Measurements from ENCODE around the gene SPAG4.

The SPAG4 gene

DNA sequence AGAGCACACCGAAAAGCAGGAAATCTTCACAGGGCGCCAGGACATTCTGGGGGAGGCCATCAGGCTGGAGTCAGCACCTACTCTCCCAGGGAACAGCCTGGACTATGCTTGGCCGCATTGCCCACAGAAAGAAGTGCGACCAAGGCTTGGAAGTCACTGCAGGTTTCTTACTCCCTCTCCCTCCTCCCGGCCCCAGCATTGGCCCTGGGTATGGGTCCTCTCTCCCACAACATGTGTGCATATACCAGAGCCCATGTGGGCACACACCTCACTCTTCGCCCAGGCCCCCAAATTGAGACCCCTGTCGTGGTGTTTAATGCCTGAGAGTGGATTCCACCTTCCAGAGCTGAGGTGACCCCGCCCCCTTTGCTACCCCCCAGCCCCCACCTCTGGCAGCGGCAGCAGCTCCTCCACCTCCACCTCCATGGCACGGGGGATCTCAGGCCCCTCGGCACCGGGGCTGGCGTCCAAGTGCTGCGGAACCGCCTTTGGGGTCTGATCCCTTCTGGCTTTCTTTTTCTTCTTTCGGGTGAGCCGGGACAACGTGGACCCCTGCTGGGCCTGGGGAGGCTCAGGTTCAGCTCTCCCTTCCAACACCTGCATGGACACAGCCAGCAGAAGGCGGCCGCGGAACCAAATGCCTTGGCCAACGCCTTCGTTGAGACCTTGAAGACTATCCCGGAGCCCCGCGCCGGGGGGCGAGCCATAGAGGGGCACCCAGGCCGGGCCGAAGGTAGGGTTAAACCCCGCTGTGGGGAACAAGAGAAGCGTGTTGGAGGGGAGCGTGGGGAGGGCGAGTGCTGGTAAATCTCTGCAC, 15.2 kb upstream of the SPAG4 start:
- DNase-seq = no peak

DNA sequence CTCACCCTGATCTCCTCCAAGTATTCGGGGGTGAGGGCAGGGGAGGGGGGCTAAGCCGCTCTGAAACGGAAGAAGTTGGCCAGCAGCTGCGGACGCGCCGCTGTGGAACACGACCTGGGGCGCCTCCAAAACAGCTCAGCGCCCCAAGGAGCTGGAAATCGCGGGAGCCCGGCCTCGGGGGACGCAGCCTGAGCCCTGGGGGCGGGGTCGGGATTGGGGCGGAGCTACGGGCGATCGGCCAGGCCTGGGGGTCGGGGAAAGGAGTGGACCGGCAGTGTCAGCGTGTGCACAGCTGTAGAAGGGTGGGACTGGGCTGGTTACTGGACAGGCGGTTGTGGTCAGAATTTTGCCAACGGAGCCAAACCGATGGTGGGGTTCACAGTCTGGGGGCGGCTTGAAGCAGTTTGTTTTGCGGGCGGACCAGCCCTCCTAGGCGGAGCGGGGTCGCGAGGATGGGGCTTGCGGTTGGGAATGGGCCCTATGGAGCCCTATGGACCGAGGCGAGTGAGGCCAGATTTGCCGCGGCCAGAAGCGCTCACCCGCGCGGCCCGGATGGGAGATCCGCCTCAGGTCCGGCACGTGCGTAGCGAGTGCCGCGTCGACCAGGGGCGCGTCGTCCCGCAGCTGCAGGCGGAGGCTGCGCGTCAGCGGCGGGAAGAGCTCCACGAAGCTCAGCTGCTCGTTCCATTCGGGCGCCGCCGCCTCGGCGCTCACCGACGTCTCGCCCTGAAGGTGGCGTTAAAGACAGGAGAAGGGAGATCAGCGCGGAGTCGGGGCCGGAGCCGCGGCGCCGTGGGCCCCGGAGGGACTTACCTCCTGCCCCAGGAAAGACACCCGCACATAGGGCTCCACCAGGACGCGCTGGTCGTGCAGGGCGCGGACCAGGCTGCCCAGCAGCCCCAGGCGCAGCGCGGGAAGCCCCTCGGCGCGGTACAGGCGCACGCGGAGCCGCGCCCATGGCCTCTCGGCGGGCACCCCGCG, 14.3 kb upstream of the SPAG4 start:
- peak; percentile 59 to 68 for DNase-seq

DNA sequence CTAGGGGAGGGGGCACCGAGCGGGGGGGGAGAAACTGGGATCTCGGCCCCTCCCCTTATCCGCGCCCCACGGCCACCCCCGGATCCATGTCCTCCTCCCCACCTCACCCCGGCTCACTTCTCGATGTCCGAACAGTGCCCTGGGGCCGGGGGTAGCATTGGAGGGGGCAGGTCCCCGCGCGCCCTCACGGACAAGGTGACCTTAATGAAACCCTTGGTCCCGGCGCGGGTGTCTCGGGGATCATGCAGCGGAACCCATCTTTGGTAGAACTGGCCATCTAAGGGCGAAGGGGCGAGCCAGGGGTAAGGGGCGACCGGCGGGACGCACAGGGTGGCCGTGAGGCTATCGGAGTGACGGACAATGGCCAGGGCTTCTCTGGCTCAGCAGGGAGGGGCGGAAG, 13.6 kb upstream of the SPAG4 start:
- no peak for DNase-seq

DNA sequence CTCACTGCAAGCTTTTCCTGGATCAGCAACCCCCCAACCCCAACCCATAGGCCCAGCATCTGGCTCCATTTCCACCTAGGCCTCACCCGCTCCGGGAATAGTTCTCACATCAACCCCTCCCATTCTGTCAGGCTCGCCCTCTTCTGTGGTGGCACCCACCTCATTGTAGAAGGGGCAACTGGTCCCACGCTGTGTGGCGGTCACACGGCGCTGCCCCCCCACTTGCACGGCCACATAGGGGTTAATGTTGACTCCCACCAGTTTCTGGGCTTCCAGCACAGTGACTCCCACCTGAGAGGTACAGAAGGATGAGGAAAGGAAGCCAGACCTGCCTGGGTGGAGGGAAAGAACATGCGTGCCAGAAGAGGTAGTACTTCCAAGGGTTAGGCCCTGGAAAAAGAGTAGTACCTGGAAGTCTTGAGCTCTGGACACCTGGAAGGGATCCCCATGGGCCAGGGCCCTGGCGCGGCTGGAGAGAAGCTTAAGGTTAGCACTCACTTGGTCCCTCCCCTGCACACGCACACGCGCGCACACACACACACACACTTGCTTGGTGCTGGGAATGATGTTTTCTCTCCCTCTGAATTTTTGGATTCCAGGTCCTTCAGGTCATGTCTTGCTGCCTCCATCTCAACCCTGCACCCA, 12.7 kb upstream of the SPAG4 start:
- no peak for DNase-seq

DNA sequence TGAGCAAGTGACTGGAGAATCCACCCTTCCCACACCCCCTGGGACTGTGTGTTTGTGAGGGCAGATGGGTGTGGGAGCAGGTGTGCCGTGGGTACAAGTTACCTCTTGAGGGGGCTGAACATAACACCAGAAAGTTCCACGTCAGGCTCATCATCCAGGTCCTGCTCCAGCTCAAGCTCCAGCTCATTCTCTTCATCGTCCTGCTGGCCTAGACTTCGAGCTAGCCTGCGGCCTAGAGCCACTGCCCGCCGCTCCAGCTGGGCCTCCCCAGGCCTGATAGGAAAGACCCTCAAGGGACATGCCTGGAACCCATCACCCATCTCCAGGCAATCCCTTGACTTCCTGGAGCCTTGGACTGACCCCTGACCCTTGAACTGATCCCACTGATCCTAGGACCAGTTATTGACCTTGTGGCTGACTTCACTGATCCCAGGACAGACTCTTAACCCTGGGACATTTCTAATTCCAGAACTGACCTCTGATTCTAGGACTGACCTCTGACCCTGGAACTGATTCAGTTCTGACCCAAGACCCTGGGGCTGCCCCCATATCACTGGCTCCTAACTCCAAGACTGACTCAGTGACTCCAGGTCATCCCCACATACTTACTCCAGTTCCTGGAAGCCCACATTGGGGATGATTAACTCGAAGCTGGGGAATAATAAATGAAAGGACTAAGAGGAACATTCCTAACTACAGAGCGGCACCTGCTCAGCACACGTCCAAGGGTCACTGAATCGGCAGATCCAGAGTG, 11.8 kb upstream of the SPAG4 start:
- no peak for DNase-seq

DNA sequence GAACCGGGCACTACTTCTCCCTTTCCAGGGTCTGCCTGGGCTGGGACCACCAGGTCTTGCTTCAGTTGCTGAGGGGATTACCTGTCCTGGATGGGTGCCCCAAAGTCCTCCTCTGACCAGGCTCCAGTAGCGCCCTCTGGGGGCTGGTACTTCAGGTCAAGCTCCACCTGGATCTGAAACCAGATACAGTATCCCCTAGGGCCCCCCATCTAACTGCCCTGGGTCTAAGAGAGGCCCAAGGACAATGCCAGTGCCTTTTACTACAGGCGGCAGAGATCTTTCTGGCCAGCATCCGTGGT, 11.2 kb upstream of the SPAG4 start:
- no peak for DNase-seq

DNA sequence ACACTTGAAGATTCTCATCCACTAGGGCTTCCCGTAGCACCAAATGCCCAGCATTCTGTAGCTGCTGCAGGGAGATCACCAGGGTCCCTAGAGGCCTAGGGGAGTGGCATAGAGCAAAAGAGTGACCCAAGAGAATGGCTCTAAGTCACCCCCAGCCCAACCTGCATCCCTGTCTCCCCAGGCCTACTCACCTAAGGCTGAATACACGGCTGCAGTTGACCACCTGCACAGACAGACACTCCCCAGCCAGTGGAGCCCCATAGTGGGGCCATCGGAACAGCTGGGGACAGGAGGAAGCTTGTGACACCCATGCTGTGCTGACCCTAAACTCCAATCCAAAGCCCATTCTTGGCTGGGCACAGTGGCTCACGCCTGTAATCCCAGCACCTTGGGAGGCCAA, 9.5 kb upstream of the SPAG4 start:
- no peak for DNase-seq

DNA sequence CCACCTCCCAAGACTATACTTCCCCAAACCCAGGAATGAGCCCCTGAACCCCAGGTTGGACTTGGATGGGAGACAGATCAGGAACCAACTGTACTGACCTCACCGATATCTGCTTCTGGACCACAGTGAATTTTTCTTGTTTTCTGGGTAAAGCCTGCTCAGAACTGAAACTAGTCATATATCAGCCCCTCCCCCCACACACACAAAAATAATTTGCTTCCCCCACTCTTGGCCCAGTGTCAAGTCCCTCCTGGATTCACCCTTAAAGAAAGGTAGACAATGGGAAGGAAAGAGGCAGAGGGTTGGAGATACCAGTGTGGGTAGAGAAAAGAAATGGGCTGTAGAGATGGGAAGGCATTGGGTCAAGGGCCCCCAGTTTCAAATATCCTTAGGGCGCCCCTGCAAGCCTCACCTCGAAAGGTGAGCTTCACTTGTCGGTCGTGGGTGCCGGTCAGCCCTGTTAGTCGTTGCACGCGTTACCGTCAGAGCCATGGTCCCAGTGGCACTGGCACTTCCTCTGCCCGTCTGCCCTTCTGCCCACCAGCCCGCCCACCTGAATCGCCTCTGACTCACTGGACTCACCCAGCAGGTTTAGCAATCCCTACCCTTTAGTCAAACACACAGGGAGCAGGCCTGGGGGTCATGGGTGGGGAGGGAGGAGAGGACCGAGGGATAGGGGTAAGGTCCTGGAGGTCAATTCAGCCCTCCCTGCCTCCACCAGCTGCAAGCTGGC, 8.5 kb upstream of the SPAG4 start:
- DNase-seq = no peak

DNA sequence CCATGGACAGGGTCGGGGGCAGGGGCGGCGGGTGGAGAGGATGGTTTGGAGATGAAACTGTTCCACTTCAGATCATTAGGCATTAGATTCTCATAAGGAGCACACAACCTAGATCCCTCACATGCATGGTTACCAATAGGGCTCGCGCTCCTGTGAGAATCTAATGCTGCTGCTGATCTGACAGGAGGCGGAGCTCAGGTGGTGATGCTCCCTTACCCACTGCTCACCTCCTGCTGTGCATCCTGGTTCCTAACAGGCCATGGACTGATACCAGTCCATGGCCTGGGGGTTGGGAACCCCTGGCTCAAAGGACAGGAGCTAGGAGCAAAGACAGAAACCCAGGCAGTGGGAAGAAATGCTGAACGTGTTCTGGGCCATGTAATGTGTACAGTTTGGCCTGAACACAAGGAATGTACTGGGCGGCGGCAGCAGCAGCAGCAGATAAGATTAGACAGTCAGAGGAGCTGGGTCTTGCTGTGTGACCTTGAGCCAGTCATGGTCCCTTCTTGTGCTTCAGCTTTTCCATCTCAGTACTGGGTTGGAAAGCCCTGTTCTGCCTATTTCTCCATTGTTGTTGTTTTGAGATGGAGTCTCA, 4.7 kb upstream of the SPAG4 start:
- DNase-seq = no peak

DNA sequence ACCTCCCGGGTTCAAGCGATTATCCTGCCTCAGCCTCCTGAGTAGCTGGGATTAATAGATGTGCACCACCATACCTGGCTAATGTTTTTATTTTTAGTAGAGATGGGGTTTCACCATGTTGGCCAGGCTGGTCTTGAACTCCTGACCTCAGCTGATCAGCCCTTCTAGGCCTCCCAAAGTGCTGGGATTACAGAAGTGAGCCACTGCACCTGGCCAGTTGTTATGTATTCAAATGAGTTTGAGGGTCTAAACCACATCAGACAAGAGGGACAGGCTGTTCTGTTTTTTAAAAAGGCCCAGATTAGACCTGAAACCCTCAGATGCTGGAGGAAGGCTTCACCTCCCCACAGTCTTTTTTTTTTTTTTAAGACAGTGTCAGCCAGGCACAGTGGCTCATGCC, 4.1 kb upstream of the SPAG4 start:
- DNase-seq = no peak

DNA sequence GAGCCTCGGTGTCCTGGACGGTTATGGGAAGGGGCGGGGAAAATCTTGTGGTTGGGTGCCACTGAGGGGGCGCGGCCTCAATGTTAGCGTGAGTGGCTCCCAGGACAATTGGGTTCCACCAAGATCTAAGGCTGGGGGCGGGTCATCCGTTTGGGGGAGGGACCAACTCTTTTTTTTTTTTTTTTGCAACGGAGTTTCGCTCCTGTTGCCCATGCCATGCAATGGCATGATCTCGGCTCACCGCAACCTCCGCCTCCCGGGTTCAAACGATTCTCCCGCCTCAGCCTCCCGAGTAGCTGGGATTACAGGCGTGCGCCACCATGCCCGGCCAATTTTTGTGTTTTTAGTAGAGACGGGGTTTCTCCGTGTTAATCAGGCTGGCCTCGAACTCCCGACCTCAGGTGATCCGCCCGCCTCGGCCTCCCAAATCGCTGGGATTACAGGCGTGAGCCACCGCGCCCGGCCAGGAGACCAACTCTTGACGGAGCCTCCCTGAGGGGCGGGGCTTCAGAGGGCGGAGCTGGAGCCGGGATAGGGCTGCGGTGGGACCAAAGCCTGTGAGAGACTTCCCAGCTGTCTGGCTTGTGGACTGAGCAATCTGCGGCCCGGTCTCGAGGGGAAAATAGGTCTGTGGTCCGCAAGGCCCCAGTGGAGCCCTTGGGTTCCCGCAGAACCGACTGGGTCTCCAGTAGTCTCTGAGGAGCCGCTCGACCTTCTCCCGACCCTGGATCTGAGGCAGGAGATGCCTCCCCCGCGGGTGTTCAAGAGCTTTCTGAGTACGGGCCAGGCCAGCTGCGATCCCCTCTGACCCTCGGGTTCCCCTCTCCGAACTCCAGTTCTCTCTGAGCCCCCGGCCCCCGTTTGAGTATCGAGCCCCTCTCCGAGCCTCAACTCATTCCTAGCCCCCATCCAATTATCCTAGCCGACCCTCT, 1.1 kb downstream of the SPAG4 start:
- DNase-seq = peak; percentile 51 to 65

DNA sequence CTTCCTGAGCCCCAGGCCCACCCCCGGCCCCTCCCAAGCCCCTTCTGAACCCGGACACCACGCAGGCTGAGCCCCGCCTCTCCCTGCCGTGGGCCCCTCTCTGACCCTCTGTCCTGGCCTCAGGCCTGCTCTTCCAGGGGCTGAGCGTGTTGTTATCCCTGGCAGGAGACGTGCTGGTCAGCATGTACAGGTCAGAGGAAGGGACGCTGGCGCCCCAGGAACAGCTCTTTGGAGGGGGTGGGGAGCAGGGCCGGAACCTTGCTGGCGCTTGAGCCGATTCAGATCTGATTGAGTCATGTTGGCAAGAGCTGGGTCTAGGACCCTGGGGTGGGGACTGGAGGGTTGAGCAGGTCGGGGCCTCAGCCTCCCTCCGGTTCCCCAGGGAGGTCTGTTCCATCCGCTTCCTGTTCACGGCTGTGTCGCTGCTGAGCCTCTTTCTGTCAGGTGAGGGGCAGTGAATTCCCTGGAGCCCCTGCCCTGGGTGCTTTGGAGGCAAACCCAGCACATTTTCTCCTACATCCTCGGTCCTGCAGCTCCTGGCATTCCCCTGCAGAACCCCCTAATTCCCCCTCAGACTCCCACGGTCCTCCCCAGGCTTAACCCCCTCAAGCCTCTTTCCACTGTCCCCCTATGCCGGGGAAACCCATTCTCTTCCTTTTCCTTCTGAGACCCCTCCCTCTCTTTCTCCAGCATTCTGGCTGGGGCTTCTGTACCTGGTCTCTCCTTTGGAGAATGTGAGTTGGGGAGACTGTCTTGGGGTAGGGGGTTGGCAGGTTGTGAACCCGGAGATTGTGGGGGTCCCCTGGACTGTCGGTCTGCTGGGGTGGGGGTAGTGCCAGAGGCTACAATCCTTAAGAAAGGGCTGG, 2.0 kb downstream of the SPAG4 start:
- DNase-seq = peak; percentile 23 to 25

DNA sequence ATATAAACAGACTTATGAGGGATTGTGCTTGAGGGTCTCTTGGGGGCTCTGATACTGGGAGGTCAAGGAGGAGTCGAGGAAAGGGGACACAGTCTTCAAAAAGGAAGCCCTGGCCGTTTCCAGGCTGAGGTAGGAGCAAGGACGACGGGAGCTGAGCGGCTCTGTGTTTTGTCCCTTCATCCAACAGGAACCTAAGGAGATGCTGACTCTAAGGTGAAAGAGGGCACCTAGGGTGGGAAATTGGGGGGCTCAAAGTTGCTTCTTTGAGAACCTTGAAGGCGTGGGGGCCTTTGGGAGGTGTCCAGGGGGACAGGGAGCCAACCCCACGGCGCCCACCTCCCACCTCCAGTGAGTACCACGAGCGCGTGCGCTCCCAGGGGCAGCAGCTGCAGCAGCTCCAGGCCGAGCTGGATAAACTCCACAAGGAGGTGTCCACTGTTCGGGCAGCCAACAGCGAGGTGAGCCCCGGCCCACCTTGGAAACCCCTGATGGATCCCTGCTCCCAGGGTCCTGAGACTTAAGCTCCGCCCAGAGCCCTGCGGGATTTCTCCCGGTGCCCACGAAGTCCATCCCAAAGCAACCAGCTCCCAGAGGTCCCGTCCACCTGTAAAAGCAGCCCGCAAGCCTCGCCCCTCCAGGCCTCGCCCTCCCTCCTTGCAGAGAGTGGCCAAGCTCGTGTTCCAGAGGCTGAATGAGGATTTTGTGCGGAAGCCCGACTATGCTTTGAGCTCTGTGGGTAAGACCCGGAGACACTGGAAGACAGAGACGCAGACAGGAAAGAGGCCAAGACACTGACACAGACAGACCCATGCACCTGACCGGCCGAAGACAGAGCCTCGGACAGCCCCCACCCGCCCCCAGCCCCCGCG, 2.9 kb downstream of the SPAG4 start:
- DNase-seq = no peak

DNA sequence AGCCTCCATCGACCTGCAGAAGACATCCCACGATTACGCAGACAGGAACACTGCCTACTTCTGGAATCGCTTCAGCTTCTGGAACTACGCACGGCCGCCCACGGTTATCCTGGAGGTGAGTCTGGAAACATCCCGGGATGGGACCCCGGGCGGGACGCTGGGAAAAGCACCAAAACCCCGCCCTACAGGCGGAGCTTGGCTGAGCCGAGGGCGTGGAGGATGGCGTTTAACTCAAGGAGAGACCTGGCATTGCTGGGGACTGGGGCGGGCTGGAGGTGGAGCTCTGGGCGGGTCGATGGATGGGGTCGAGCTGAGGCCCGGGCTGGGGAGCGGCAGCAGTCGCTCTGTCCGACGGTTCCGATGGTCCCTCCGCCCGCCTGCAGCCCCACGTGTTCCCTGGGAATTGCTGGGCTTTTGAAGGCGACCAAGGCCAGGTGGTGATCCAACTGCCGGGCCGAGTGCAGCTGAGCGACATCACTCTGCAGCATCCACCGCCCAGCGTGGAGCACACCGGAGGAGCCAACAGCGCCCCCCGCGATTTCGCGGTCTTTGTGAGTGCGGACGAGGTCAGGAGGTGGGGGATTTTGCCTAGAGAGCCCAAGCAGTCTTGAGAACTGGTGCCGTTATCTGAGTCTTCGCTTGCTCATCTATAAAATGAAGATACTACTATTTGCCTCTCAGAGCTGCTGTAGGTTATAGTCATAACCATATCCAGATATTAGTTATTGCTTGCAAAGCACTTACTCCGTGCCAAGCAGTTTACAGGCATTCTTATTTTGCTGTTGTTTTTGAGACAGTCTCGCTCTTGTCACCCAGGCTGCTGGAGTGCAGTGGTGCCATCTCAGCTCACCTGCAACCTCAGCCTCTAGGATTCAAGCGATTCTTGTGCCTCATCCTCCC, 3.8 kb downstream of the SPAG4 start:
- peak; percentile 87 for DNase-seq

DNA sequence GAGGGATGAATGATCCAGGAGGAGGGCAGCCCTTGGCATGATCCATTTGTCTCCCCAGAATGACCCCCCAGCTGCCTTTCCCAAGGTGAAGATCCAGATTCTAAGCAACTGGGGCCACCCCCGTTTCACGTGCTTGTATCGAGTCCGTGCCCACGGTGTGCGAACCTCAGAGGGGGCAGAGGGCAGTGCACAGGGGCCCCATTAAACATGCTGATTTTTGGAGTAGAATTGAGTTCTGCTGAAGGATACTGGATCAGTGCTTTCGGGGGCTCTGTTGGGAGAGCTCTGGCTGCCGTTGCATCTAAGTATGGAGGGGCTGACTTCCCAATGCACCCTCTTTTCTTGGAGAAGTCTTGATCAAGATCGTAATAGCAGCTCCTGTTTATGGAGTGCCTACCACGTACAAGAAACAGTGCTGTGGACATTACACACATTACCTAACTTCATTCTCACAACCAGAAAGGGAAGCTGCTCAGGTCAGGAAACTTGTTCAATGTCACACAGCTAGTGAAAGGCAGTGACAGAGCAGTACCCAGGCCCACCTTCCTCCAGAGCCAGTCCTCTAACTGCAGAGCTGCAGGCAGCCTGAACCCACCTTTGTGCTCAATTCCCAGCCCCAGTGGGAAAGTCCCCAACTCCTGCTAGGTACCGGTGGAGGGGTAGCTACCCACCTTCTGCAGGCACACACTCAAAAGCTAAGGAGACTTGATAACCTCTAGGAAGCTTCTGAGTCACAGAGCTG, 5.4 kb downstream of the SPAG4 start:
- no peak for DNase-seq

DNA sequence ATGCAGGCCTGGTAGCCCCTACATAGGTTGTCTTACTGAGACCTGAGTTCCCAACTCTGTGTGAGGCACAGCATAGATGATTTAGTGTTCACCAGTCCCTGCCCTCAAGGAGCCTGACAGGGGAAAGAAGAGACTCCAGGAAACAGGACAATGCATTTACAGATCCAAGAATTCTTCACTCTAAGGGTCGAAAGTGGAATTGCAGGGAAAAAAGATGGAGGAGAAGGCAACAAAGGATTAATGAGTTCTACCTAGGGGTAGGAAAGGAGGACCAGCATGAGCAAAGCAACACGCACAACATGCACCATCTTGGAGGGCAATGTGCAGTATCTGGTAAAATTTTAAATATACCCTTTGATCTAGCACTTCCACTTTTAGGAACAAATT, 5.9 kb downstream of the SPAG4 start:
- DNase-seq = peak in 1 of 2 experiments; percentile 16
